Activated T-helper 9 cell treated with anti-CD3 and anti-CD28 coated beads, Interleukin-2, amount 50 U/mL, for 16 hours (primary cell): ENCODE results near the gene DES.

Experiments
- DNase-seq: peaks from one replicate; pipeline ENCODE4 v3.0.0-alpha.2; 2020; ENCODE audit warnings: low read depth

Gene DES

GRCh38 chr2:219453671-219454590 is 35.8 kb downstream of the DES start:
- no peak for DNase-seq

- no peak for DNase-seq
Measured at GRCh38 chr2:219455581-219455980, 37.4 kb downstream of the DES start.

- no peak for DNase-seq
Measured at GRCh38 chr2:219457784-219458369, 39.7 kb downstream of the DES start.

GRCh38 chr2:219458996-219459395 is 40.8 kb downstream of the DES start:
- DNase-seq, result no peak

- no peak for DNase-seq
Measured at GRCh38 chr2:219459460-219460311, 41.5 kb downstream of the DES start.

- no peak for DNase-seq
Measured at GRCh38 chr2:219460424-219460926, 42.3 kb downstream of the DES start.

GRCh38 chr2:219461047-219461514 is 42.9 kb downstream of the DES start:
- DNase-seq, result no peak

- DNase-seq, result no peak
Measured at GRCh38 chr2:219461669-219462068, 43.5 kb downstream of the DES start.

GRCh38 chr2:219462349-219462748 is 44.2 kb downstream of the DES start:
- DNase-seq, result no peak

- no peak for DNase-seq
Measured at GRCh38 chr2:219464286-219465032, 46.3 kb downstream of the DES start.

- no peak for DNase-seq
Measured at GRCh38 chr2:219465659-219466561, 47.7 kb downstream of the DES start.

- no peak for DNase-seq
Measured at GRCh38 chr2:219466816-219467735, 48.9 kb downstream of the DES start.

GRCh38 chr2:219467736-219468075 is 49.5 kb downstream of the DES start:
- DNase-seq, result no peak

- DNase-seq, result no peak
Measured at GRCh38 chr2:219468410-219469185, 50.4 kb downstream of the DES start.

GRCh38 chr2:219469186-219469724 is 51.1 kb downstream of the DES start:
- no peak for DNase-seq

- no peak for DNase-seq
Measured at GRCh38 chr2:219470429-219470828, 52.3 kb downstream of the DES start.

- no peak for DNase-seq
Measured at GRCh38 chr2:219471476-219472371, 53.5 kb downstream of the DES start.
